PC-9 (cell line): ENCODE results near the gene SLC66A2. TPM values are rescaled to one million over a fixed set of nuclear protein-coding genes. Genes with fewer than 3 reads are reported as not detected.

Source experiments
- BruUV-seq: library from RNA; stranded (reverse); fragments of 400-500 nt; replicated peaks from 2 replicates; lab custom pipeline; 2021; lab: Mats Ljungman, UMichigan
- CTCF ChIA-PET: fragments of 300-600 bp; sonication (Branson Sonifier 250); formaldehyde crosslinking; loops from one replicate; lab custom pipeline; 2022; ENCODE audit warnings: antibody characterized with exemption; lab: Charles Lee
- POLR2A ChIA-PET: fragments of 300-600 bp; sonication (Branson Sonifier 250); formaldehyde crosslinking; loops from one replicate; lab custom pipeline; 2022; ENCODE audit warnings: antibody characterized with exemption; ENCODE audit not compliant: unreplicated experiment; lab: Charles Lee
- DNase-seq, 2 experiments: peaks; one replicate each; pipeline versions ENCODE4 v3.0.0 to v3.0.0-alpha.2; 2015 to 2022; ENCODE audit warnings: mixed read lengths in 1 of 2
- H2AFZ ChIP-seq: fragments of 200-600 bp; sonication (generic); 2 replicates; pipeline ENCODE4 v1.8.1; 2017; ENCODE audit warnings: antibody characterized with exemption
- H3F3A ChIP-seq: fragments of 200-600 bp; sonication (generic); 2 replicates; pipeline ENCODE4 v1.8.1; 2017; ENCODE audit warnings: antibody characterized with exemption, mild to moderate bottlenecking, low read depth; ENCODE audit not compliant: insufficient read depth
- H3K27ac ChIP-seq: fragments of 200-600 bp; sonication (generic); 2 replicates; pipeline ENCODE4 v1.6.1; 2016; ENCODE audit warnings: mixed run types
- H3K27me3 ChIP-seq: fragments of 200-600 bp; sonication (generic); 2 replicates; pipeline ENCODE4 v1.6.1; 2016; ENCODE audit warnings: low read depth, mixed run types; ENCODE audit not compliant: insufficient read depth
- H3K36me3 ChIP-seq: fragments of 200-600 bp; sonication (generic); 2 replicates; pipeline ENCODE4 v1.6.1; 2016; ENCODE audit warnings: low read depth, mixed run types
- H3K4me1 ChIP-seq: fragments of 200-600 bp; sonication (generic); replicated peaks from 2 replicates; pipeline ENCODE4 v1.6.1; 2016; ENCODE audit warnings: mixed run types; ENCODE audit not compliant: insufficient read depth
- H3K4me2 ChIP-seq: fragments of 200-600 bp; sonication (generic); 2 replicates; pipeline ENCODE4 v1.6.1; 2017; ENCODE audit warnings: mixed run types
- H3K4me3 ChIP-seq: fragments of 200-600 bp; sonication (generic); 2 replicates; pipeline ENCODE4 v1.6.1; 2016; ENCODE audit warnings: mixed run types
- H3K79me2 ChIP-seq: fragments of 200-600 bp; sonication (generic); 2 replicates; pipeline ENCODE4 v1.6.1; 2017; ENCODE audit warnings: low read depth, mixed run types
- H3K9me2 ChIP-seq: fragments of 200-600 bp; sonication (generic); 2 replicates; pipeline ENCODE4 v1.8.1; 2017; ENCODE audit warnings: mild to moderate bottlenecking; ENCODE audit not compliant: insufficient read depth
- H3K9me3 ChIP-seq: fragments of 200-600 bp; sonication (generic); 2 replicates; pipeline ENCODE4 v1.8.1; 2016; ENCODE audit warnings: low read depth; ENCODE audit not compliant: insufficient read depth
- H4K20me1 ChIP-seq: fragments of 200-600 bp; sonication (generic); 2 replicates; pipeline ENCODE4 v1.8.1; 2017; ENCODE audit not compliant: insufficient read depth
- EZH2 ChIP-seq: fragments of 200-600 bp; sonication (generic); IDR thresholded peaks from 2 replicates; pipeline ENCODE4 v1.8.0; 2017; ENCODE audit warnings: antibody characterized with exemption, low read depth
- intact Hi-C: fragments of 100-400 bp; cut with micrococcal nuclease; formaldehyde crosslinking; loops from one replicate; pipeline ENCODE4 v1.10.0; 2022; ENCODE audit not compliant: unreplicated experiment
- total RNA-seq: library from RNA; stranded (reverse); gene quantifications from 2 replicates; pipeline ENCODE4 v1.2.3, GENCODE V29; 2021
- TF ChIP-seq, protein P1 (sequence below): fragments of 200-600 bp; sonication (generic); conservative IDR thresholded peaks from 2 replicates; pipeline ENCODE4 v1.6.1; 2017; ENCODE audit warnings: mixed run types, antibody characterized with exemption, mild to moderate bottlenecking, moderate library complexity

SLC66A2 gene
- total RNA-seq, 1 experiment from 2014 or later: 24.3 TPM

DNA sequence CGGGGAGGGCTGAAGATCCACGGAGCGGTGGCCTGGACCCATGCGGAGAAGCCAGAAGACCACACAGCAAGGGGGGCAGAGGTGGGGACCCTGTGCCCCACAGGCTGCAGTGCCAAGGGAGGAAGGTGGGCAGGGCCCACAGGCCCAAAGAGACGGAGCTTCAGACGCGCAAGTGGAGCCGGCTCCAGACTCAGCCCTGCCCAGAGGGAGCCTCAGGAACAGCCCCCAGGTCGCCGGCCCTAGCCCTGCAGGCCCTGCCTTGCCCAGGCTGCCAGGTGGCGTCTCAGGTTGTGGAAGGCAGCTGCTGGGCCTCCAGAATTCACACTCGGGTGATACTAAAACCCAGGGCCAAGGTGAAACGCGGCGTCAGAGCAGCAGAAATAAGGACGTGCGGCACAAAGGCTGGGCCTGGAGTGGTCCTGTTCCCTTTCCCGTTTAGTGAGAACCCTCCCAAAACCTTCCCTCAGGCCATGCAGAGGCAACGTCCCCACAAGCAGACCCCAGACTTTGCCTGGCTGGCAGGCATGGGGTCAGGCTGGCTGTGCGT is 36.8 kb downstream of the SLC66A2 start:
- POLR2A ChIA-PET: no interaction called here
- no peak overlapping the region for H3K4me2 ChIP-seq
- H3K27ac ChIP-seq: no peak overlapping the region
- TF ChIP-seq, protein P1, sequence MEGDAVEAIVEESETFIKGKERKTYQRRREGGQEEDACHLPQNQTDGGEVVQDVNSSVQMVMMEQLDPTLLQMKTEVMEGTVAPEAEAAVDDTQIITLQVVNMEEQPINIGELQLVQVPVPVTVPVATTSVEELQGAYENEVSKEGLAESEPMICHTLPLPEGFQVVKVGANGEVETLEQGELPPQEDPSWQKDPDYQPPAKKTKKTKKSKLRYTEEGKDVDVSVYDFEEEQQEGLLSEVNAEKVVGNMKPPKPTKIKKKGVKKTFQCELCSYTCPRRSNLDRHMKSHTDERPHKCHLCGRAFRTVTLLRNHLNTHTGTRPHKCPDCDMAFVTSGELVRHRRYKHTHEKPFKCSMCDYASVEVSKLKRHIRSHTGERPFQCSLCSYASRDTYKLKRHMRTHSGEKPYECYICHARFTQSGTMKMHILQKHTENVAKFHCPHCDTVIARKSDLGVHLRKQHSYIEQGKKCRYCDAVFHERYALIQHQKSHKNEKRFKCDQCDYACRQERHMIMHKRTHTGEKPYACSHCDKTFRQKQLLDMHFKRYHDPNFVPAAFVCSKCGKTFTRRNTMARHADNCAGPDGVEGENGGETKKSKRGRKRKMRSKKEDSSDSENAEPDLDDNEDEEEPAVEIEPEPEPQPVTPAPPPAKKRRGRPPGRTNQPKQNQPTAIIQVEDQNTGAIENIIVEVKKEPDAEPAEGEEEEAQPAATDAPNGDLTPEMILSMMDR: no peak
- TF ChIP-seq EZH2: no peak
- DNase-seq: no peak
- no peaks in the 10 kb centered on the region for H3K79me2 ChIP-seq
- CTCF ChIA-PET: no interaction called here
- no peaks in the 10 kb centered on the region for H3K4me1 ChIP-seq
- no peaks in the 10 kb centered on the region for H3K9me3 ChIP-seq
- BruUV-seq: no TSS peak
- H3K9me2 ChIP-seq: no peaks in the 10 kb centered on the region
- no peaks in the 10 kb centered on the region for H3K27me3 ChIP-seq
- H3K4me3 ChIP-seq: no peak overlapping the region
- H2AFZ ChIP-seq: no peak overlapping the region
- intact Hi-C loops: no loop called here
- no peaks in the 10 kb centered on the region for H3K36me3 ChIP-seq
- H4K20me1 ChIP-seq: no peaks in the 10 kb centered on the region
- no peaks in the 10 kb centered on the region for H3F3A ChIP-seq

DNA sequence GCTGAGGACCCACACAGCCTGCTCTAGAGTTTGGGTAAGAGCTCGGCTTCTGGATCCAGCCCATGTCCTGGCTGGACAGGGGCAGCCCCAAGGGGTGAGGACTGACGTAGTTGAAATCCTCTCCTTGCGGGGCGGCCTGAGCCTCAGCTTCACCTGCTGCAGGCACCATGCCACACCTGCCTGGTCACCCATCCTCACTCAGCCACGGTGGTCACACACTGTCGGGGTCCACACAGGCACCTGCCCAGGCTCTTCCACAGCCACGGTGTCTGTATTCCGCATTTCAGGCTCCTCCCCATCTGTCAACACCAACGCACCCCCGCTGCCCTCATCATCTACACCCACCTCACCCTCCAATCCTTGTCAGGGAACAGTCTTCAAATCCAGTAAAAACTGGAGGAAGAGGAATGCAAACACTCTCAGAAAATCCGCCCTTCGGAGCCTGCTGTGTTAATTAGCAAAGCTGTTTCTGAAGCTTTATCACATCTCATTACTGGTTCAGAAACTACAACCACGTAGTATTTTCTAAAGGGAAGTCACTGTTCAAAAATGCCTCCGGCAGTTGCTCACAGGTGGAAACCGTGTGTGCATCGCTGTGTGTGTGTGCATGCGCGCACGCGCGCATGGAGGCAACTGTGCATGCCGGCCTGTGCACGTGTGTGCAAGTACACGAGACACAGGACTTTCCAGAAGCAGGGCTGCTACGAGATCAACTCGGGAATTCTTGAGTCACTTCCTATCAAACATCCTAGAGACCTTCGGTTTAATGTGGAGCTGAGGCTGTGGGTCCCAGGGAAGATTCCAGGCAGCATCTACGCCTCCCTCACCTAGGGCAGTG is 38.2 kb downstream of the SLC66A2 start:
- no peak for DNase-seq
- no peak overlapping the region for H3K4me3 ChIP-seq
- H3K4me2 ChIP-seq: no peak overlapping the region
- H3F3A ChIP-seq: no peaks in the 10 kb centered on the region
- no peaks in the 10 kb centered on the region for H3K27me3 ChIP-seq
- no peaks in the 10 kb centered on the region for H3K9me3 ChIP-seq
- no peaks in the 10 kb centered on the region for H3K79me2 ChIP-seq
- POLR2A ChIA-PET: no interaction called here
- no peak overlapping the region for H3K27ac ChIP-seq
- no TSS peak for BruUV-seq
- TF ChIP-seq, protein P1: no peak
- no peak for TF ChIP-seq EZH2
- intact Hi-C loops: no loop called here
- H2AFZ ChIP-seq: no peak overlapping the region
- H4K20me1 ChIP-seq: no peaks in the 10 kb centered on the region
- H3K36me3 ChIP-seq: no peaks in the 10 kb centered on the region
- CTCF ChIA-PET: no interaction called here
- H3K9me2 ChIP-seq: no peaks in the 10 kb centered on the region
- H3K4me1 ChIP-seq: no peaks in the 10 kb centered on the region

DNA sequence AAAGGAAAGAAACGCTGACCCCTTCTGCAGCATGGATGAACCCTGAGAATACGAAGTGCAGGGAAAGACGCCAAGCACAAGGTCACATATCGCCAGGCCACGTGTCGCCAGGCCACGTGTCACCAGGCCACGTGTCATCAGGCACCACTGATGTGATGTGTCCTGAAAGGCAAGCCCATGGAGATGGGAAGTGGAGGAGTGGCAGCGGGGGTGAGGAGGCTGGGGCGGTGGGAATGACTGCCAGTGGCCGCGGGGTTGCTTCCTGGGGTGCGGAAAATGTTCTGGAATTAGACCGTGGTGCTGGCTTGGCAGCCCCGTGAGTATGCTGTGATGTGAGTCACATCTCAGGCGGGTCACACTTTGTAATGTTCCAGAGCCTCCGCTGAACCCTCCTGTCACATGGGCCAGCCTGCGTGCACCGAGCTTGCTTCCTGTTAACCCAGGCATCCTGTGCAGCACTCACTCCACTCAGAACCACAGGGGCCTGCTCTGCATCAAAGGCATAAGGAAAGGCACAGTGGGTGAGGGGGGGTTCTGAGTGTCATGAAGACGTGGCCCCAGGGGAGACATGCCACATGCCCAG is 39.0 kb downstream of the SLC66A2 start:
- intact Hi-C loops: no loop called here
- Histone ChIP-seq H2AFZ (no peak overlapping the region), H3K27me3 (no peaks in the 10 kb centered on the region), H4K20me1 (no peaks in the 10 kb centered on the region), H3K4me1 (no peaks in the 10 kb centered on the region), H3K36me3 (no peaks in the 10 kb centered on the region), H3F3A (no peaks in the 10 kb centered on the region), H3K27ac (no peak overlapping the region), H3K9me3 (no peaks in the 10 kb centered on the region), H3K4me3 (no peak overlapping the region), H3K9me2 (no peaks in the 10 kb centered on the region), H3K4me2 (no peak overlapping the region), H3K79me2 (no peaks in the 10 kb centered on the region)
- POLR2A ChIA-PET: no interaction called here
- no peak for DNase-seq
- TF ChIP-seq, protein P1: no peak
- TF ChIP-seq EZH2: no peak
- CTCF ChIA-PET: no interaction called here
- no TSS peak for BruUV-seq
